GM19372 (cell line): Measurements from ENCODE around the gene KRT76.

Source experiments
- ATAC-seq: cut with Tn5 transposase; IDR thresholded peaks from one replicate; pipeline ENCODE4 v1.9.1; 2021; ENCODE audit warnings: mild to moderate bottlenecking, low read depth, moderate library complexity; ENCODE audit not compliant: unreplicated experiment

KRT76 gene

DNA sequence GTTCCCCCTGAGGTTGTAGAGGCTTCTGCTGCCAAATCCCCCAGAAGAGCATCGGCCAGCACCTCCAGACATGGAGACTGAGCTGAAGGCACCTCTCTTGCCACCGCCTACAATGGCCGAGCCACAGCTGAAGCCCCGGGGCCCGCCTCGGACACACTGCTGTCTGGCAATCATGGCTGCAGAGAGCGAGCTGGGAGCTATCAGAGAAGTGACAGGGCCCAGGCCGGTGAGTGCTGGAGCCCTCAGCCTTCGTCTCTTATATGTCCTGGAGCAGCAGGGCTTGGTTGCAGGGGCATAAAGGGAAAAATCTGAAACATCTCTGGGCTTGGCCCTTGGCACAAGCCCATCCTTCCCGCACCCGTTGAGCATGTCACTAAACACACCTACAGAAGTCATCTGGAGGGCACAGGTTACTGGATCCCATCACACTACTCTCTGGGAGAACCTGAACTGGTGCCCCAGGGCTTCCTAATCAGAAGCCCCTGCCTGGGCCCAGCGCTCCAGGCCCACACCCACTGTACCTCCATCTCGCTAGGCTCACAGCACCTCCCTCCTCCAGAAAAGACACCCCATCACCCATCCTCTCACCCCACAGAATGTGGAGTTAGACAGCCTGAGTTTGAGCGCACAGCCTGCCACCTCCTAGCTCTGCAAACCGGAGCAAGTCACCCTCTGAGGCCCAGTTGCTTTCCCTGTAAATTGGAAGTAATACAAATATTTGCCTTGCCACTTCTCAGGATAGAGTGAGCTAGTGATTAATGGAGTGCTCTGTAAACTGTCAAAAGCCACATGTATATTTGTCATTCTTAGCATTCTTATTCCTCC, 37.0 kb upstream of the KRT76 start, which contains the start of gene KRT4:
KRT4 (minus strand) TSS at position 232 of the 825 bp plus-strand sequence; CDS start at position 174, 58 bp downstream.
- ATAC-seq = no peak

DNA sequence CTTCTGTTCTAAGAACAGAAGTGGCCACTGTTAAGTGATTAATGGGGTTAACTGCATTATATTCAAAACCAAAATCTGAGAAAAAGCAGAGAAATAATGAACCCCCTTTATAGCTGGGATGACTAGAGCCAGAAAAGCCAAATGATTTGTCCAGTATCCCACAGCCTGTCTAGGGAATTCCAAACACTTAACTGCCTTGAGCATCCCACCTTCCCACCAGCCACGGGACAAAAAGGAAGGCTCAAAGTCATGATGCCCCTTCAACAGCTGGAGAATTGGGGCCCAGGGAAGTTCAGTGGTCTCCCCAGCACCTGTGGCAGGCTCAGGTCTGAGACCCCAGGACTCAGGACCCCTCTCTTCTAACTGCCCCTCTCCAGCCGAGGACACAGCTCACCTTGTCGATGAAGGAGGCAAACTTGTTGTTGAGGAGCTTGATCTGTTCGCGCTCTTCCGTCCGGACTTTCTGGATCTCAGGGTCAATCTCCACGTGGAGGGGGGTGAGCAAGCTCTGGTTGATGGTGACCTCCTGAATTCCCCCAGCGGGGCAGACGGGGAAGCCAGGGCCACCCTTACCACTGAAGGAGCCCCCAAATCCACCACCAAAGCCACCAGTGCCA, 36.2 kb upstream of the KRT76 start:
- ATAC-seq = no peak

DNA sequence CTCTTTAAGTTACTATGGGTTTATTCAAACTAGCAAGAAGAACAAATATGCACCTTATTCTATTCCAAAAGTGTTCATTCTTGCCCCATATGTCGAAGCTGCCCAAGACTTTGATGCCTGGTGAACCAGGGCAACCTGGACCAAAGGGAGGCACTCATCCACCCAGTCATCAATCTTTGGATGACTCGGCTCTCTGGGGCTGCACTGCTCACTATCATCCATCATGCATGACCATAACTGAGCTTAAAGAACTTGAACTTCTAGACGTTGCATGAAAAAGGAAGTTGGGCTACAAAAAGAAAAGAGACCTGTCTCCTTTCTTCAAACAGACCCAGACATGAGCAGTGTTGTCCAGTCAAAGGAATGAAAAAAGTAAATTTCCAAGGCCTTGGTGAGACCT, 35.6 kb upstream of the KRT76 start:
- no peak for ATAC-seq

DNA sequence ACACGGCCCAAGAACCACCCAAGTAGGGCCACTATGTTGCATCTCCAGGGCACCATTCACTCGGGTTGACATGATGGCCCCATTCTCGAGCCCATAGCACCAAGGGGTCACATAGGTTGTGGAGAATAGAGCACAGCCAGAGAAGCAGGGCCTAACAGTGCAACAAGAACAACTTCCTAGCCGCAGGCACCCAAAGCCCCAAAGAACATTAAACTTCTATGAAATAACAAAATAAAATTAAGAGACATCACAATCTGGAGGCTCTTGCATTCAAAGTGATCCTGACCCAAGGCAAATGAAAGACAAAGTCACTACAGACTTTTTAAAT, 34.9 kb upstream of the KRT76 start:
- no peak for ATAC-seq

DNA sequence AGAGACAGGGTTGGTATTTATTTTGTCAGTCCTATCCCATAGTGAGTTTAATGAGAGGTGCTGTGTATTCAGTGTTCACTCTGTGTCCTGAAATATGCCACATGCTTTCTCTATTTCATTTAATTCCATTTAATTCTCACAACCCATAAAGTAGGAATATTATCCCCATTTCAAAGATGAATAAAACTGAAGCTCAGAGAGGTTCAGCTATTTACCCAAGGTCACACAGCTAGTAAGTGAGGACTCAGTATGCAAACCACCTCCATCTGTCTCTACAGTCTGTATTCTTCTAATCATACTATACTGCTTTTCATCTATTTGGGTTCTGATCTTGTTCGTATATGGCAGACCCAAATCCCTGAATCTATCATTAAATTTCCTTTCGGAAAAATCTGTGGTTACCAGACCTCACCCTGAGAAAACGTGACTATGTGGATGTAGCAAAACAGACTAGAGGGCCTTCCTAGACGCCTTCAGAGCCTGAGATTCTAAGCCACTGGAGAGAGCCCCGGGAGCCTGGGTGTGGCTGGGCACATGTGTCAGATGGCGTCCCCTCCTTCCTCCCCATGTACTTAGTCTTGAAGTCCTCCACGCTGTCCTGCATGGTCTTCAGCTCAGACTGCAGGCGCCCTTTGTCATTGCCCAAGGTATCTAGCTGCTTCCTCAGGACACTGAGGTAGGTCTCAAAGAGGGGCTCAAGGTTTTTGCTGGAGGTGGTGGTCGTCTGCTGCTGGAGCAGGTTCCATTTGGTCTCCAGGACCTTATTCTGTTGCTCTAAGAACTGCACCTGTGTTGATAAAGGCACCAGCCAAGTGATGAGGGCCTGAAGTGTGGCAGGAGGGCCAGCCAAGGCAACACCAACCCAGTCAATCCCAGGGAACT, 34.3 kb upstream of the KRT76 start:
- no peak for ATAC-seq

DNA sequence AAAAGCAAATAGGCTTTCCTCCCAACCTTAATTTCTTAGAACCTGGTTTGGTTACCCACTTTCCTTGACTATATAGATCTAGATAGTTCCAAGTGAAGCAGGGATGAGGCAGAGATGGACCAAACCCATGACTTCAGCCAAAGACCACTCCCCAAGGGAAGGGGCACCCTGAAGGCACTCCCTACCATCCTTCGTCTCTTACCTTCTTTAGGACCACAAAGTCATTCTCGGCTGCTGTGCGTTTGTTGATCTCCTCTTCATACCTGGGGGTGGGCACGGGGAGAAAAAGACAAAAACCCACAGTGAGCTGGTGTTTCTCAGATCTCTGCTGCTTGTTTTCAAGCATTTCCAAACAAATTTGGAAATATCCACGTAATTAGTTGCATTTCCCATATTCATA, 33.4 kb upstream of the KRT76 start:
- ATAC-seq = no peak

DNA sequence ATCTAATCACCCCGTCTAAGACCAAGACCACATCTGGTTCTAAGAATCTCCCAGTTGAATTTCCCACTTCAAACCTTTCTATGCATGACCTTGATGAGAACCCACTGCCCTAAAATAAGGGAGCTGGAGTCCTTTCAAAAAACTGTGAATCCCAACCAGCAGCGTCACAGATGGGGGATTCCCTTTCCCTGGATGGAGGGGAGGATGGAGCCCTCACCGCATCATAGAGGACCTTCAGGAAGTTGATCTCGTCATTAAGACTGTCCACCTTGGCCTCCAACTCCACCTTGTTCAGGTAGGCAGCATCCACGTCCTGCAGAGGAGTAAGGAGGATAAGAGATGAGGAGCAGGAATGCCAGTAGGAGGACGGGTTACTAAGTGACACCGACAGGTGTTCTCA, 32.0 kb upstream of the KRT76 start:
- no peak for ATAC-seq

DNA sequence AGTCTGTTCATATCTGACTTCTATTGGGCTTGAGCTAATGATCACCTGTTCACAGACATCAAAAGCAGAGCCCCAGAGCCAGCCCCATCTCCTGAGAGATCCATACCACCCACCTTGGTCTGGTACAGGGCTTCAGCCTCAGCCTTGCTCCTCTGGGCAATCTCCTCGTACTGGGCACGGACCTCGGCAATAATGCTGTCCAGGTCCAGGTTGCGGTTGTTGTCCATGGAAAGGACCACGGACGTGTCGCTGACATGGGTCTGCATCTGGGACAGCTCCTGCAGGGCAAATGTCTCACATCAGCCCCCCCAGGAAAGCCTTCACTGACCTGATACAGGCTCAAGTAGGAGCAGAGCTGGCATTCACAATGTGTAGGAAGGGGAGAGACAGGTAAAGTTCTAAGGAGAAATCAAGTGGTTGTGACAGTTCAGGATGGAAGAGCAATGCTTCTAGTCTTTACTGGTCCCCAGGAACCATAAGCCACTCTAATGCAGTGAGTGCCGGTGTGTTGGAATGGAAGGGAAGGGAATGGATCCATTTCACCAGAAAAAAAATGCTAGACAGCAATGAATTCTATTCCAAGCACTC, 31.5 kb upstream of the KRT76 start:
- ATAC-seq = no peak

DNA sequence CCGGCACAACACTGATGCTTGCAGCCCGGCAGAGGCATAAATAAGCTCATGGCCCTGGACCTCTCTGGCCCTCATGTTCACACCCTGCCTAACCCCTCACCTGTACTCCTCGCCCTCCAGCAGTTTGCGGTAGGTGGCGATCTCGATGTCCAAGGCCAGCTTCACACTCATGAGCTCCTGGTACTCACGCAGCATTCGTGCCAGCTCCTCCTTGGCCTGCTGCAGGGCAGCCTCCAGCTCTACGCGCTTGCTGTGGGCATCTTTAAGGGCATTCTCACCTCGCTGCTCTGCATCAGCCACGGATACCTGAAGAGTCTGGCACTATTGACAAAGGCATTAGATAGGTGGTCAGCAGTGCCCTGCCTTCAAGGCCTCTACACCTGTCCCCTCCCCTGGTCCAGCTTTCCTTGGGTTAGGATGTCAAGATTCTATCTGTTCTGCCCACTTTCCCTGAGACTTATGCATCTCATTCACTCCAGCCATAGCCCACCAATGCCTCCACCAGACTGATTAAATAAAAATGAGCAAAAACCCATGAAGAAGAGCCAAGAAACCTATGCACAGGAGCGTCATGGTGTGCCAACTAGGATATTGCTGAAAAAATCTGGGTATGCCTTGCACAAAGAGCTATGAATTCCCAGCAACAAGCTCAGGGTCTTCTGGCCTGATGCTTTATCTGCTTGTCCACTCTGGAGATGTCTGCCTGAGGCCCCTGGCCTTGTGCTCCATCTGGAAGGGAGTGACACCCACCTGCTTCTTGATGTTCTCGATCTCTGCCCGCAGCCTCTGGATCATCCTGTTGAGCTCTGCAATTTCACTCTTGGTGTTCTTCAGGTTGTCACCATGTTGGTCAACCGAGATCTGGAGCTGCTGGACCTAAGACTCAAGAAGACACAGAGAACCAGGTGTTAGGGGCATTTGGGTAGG, 30.7 kb upstream of the KRT76 start:
- no peak for ATAC-seq

DNA sequence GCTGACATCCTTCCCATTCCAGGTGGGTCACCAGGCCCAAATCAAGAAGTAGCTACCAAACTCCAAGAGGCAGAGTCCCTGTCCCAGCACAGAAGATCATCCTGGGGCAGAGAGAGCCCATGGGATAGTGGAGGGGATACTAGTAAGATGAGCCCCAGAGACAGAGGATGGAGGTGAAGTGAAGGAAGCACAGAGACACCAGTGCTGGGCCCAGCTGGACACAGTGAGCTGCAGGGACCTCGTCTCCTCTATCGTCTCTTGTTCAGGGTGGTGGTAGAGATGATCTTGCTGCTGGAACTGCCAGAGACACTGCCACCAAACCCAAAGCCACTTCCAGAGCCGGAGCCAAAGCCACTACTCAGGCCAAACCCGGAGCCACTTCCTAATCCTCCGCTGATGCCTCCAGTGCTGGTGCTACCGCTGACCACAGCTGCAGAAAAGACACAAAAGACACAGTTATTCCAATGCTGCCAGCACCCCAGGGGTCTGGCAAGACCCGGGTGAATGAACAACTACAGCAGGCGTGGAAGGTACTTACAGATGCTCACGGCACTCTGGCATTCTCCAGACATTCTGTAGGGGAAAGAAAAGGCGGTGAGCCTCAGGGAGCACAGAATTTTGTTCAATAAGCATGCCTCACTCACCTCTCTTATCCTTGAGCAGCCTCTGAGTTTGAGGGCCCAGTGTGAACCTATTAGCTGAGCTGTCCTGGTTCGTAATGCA, 29.8 kb upstream of the KRT76 start:
- ATAC-seq = no peak

DNA sequence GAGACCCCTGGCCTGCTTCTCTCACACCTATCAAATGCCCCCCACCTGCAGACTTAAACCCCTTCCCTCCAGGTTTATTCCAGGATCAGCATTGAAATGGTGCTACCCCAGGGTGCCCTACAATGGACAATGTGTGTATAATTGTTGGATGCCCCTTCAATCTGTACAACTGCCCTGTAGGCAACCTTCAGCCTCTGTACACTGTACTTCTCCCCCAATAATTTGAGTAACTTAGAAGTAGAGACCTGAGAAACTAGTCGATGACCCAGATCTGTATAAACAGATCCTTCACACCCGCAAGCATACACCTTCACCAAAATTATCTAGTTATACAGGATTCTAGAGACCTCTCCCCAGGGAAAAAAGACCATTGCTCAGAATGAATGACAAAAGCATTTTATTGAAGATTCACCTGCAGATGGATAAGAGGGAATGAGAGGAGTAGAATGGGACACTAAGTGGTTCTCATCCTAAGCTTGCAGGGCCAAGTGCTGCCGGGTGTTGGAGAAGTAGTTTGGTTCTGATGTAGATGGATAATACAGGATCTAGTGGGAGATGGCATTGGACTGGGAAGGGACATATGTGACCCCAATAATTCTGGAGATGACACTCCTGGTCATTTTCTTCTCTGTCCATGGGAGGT, 29.1 kb upstream of the KRT76 start:
- no peak for ATAC-seq

DNA sequence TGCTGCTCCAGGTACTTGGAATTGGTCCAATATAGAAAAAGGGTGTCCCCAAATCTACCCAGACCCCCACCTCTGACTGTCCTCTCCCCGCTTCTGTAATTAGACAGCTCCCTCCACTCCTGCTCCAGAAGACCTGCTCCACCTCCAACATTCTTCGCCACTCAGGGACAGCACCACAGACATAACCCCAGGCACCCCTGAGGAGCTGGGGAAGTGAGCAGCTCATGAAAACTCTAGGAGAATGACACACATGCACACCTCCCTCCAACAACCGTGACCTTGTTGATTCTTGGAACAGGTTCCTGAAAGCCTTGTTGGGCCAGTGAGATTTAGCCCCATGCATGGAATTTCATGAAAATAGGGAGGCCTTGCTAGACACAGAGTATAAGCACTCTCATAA, 28.6 kb upstream of the KRT76 start:
- no peak for ATAC-seq

DNA sequence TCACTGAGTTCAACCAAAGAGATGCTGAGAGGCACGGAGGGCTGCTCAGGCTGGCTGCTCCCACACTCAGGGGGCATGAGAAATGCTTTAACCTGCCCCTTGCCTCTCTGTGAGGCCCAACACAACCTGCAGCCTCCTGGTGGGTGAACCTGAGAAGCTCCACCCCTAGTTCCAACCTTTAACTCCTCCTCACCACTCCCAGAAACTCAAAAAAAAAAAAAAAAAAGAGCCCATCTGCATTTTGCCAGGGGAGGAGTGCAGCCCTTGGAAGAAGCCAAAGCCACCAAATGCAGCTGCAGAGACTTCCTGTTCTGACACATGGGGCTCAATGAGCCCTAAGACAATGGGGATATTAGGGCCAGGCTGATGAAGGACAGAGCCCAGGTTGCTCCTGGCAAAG, 27.9 kb upstream of the KRT76 start:
- ATAC-seq = no peak

DNA sequence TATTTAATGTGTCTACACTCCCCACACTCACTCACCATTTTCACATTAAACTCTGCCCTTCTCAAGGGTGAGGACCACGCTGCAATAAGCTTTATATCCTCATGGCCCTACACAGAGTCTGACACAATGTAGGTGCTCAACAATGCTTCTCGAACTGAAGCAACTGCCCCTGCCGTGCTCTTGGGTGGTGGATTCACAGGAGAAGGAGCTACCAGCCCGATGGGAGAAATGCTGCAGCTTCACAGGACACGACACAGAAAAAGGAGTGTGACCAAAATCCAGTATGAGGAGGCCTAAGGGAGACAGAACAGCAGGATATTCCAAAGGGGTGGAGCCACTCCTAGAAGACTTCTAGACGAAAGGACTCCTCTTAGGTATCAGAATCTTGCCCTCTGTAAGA, 25.3 kb upstream of the KRT76 start:
- no peak for ATAC-seq

DNA sequence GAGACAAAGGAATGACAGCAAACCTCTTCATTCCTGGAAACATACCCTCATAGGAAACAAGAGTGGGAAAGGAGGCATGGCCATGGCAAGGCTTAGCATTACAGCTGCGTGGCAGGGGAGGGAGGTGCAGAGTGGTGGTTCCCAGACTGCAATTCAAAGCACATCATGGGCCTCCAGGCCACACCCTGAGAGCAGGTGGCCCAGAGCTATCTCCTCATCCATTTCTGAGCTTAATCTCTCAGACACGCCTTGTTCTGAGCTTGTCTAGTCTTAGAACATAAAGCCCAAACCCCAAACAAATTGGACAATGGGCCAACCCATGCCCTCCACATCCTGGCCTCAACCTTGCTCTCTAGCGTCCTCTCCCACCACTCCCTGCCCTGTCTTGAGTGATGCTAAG, 24.6 kb upstream of the KRT76 start:
- ATAC-seq = no peak

DNA sequence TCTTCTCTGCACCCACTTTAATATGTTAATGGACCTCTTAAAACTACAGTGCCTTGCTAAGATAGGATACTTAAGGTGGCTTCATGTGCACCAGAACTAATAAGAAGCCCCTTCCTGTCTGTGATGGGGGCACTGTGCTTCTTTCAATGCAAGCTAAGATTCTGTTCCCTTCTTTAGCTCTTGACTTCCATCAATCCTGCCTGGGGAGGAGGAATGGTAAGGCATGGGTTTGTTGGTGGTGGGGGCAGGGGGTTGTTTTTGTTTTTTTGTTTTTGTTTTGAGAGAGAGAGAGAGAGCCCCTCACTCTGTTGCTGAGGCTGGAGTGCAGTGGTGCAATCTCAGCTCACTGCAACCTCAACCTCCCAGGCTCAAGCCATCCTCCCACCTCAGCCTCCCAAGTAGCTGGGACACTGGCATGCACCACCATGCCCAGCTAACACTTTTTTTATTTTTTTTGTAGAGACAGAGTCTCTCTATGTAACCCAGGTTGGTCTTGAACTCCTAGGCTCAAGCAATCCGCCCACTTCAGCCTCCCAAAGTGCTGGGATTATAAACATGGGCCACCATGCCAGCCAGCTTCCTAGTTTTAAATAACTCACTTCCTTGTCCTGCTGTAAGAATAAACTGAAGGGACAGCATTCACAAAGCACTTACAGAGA, 23.2 kb upstream of the KRT76 start:
- ATAC-seq = no peak

DNA sequence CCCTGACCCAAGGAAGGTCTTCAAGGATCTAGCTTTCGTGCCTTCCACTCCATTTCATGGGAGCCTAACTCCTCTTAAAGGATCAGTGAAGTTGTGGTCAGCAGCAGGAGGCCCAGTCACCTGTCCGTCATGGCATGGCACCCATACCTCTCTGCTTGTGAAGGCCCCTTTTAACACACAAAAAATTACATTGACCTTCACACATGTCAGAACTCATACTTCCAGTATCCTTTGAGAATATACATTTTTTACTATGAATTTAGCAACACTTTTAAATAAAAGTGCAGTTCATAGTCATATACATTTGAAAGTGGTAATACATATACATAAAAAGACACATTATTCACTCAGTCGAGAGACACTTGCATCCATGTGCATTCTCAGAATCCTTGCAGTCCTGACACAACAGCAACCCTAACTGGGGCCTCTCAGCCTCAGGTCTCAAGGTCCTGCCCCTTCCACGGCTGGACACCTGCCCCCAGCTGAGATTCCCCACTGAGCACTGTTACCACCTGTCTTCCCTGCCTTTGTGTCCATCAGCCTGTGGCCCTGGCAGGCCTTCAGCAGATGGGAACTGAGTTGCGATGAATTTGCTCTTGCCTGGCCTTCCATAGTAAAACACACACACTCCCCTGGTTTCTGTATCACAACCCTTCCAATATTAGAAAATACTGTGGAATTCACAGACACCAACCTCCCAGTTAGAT, 22.5 kb upstream of the KRT76 start:
- no peak for ATAC-seq
